ENCODE results near the gene CPE. TPM values are rescaled to one million over a fixed set of nuclear protein-coding genes. Genes with fewer than 3 reads are reported as not detected.

Gene CPE
- total RNA-seq, 1 donor from 2014 or later: 103 TPM

DNA sequence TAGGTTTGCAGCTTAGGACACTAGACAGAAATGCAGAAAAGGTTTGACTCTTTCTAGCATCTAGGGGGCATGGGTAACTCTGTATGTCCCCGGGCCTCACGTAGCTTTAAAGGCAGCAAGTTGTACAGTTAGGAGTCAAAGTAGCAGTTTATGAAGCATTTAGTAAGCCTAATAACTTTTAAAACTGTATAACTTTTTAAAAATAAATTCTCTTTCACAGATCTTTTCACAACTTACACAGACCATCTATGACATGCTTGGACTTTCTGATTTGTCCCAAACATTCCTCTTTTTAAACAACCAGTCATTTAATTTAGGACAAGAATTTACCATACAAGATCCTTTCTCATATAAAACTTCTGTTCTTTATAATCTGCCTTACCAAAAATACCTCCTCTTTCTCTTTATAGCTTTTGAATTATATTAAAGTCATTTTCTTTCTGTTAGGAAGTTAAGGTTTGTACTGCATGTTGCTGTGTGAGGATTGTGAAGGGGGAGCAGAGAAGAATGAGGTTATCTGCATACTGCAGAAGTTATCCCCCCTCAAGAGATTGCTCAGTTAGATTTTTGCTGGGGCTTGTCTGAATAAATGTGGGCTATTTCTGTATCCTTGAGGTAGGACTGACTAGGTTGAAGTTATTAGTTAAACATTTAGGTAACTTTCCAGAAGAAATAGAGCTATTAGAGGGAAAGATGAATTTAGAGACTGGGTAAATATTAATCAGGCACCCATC, 94.3 kb downstream of the CPE start:
- Histone ChIP-seq H3K27ac (no peak overlapping the region), H3K36me3 (no peaks in the 10 kb centered on the region), H3K4me3 (no peak overlapping the region), H3K4me1 (peaks cover 6% of the 10 kb centered on the region), H3K27me3 (no peaks in the 10 kb centered on the region), H3K9me3 (peaks cover 8% of the 10 kb centered on the region)
- TF ChIP-seq POLR2A (IDR thresholded peaks at IDR 0.05) (no peak), POLR2AphosphoS5 (IDR thresholded peaks at IDR 0.05; ENCODE audit: insufficient read depth in 1 of 2, low read depth in 1 of 2) (no peak)
- TF ChIP-seq, protein P1, sequence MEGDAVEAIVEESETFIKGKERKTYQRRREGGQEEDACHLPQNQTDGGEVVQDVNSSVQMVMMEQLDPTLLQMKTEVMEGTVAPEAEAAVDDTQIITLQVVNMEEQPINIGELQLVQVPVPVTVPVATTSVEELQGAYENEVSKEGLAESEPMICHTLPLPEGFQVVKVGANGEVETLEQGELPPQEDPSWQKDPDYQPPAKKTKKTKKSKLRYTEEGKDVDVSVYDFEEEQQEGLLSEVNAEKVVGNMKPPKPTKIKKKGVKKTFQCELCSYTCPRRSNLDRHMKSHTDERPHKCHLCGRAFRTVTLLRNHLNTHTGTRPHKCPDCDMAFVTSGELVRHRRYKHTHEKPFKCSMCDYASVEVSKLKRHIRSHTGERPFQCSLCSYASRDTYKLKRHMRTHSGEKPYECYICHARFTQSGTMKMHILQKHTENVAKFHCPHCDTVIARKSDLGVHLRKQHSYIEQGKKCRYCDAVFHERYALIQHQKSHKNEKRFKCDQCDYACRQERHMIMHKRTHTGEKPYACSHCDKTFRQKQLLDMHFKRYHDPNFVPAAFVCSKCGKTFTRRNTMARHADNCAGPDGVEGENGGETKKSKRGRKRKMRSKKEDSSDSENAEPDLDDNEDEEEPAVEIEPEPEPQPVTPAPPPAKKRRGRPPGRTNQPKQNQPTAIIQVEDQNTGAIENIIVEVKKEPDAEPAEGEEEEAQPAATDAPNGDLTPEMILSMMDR (IDR thresholded peaks at IDR 0.05): no peak
- no peak for DNase-seq (ENCODE audit: extremely low spot score in 2 of 2)
- intact Hi-C loops (cut with DNase I): no loop called here

DNA sequence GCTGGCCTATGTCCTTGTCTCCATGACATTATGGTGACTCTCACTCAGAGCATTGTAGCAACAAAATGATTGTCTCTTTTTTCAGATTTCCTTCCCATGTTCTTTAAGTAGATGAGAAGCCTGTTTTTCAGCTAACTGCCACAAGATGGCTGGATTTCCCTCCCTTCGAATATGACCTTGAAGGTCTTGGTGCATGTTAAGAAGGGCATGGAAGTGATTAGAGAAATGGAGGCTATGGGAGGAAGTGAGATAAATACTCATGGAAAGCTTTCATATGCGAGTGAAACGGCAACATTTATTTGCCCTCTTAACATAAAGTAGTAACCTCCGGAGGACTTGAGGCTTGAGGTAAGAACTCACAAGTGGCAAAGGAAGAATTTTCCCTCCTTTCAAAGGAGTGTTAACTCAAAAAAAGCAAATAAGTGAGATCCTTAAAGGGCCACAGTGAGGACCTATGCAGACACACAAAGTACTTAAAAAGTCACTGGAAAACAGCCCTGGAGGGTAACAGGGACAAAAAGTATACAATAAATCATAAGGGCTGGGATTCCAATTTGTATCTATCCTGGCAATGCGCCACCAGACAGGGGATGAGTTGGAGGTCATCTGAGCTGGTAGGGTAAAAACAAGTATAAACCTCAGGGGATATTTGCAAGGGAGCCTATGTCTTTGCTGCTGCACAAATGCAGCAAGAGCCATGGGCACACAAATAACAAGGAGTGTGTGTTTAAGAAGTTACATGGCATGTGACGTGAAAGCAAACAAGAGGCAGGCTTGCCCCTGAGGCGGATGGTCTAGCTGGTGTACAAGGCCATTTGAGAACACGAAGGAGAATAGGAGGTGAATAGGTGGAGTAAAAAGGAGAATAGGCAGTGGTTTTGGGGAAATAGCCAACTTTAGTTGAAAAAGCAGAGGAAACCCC, 96.2 kb downstream of the CPE start:
- peaks cover 6% of the 10 kb centered on the region for H3K4me1 ChIP-seq
- TF ChIP-seq POLR2AphosphoS5 (IDR thresholded peaks at IDR 0.05; ENCODE audit: insufficient read depth in 1 of 2, low read depth in 1 of 2): no peak
- TF ChIP-seq POLR2A (IDR thresholded peaks at IDR 0.05): no peak
- TF ChIP-seq, protein P1 (IDR thresholded peaks at IDR 0.05): no peak
- intact Hi-C loops (cut with DNase I): no loop called here
- no peak for DNase-seq (ENCODE audit: extremely low spot score in 2 of 2)
- H3K36me3 ChIP-seq: no peaks in the 10 kb centered on the region
- H3K27ac ChIP-seq: no peak overlapping the region
- no peaks in the 10 kb centered on the region for H3K27me3 ChIP-seq
- peaks cover 8% of the 10 kb centered on the region for H3K9me3 ChIP-seq
- H3K4me3 ChIP-seq: no peak overlapping the region

DNA sequence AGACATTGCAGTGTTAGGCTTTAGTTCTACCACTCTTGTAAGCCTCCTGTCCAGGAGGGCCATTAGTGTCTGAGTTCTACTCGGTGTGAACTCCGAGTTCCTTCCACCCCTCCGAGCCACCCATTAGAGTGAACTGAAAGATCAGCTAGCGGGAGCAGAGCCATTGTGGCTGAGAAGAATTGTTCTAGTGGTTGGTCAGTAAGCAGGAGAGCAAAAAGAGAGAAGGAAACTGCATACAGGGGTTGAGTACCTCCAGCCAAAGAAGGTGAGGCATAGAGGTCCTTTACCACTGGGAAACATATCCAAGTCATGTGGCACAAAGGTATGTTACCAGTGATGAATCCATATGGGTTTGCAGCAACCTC, 96.9 kb downstream of the CPE start:
- no peak overlapping the region for H3K27ac ChIP-seq
- peaks cover 8% of the 10 kb centered on the region for H3K9me3 ChIP-seq
- TF ChIP-seq POLR2A (IDR thresholded peaks at IDR 0.05): no peak
- TF ChIP-seq POLR2AphosphoS5 (IDR thresholded peaks at IDR 0.05; ENCODE audit: insufficient read depth in 1 of 2, low read depth in 1 of 2): no peak
- TF ChIP-seq, protein P1 (IDR thresholded peaks at IDR 0.05): no peak
- DNase-seq (ENCODE audit: extremely low spot score in 2 of 2): no peak
- intact Hi-C loops (cut with DNase I): no loop called here
- no peaks in the 10 kb centered on the region for H3K36me3 ChIP-seq
- peaks cover 6% of the 10 kb centered on the region for H3K4me1 ChIP-seq
- no peak overlapping the region for H3K4me3 ChIP-seq
- H3K27me3 ChIP-seq: no peaks in the 10 kb centered on the region

DNA sequence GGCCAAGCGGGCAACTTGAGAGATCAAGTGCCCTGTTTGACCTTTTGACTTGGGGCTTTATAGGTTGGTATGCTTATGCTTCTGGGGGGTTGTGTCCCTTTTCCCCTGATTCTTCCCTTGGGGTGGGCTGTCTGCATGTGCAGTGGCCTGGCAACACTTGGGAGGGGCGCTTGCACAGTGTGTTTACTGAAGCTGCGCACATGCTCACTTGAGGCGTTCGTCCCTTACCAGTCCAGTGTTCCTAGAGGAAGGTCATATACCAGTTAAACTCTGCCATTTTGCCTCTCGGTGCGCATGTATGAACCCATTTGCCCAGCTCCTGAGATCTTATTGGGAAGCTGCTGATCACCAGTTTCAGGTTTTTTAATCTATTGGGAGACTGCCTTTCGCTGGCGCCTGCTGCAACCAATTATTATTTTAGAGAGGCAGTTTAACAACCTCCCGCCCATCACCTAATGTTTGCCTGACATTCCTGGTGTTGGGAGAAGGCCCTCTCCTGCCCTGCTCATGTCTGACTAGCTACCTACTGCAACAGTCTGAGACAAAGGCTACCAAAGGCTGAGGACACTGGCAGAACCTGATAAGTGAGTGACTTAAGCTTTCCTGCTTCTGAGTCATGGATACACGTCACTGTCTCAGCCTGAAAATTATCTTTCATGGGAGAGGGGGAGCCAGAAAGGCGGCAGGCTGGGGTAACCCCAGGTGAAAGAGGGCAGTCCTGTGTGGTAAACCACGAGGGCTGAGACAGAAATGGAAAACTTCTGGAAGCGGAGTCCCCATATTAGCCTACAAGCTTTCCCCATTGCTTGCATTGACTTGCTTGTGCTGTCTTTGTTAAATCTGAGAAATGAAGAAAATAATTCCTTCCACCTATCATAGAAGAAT, 97.6 kb downstream of the CPE start:
- Histone ChIP-seq H3K36me3 (no peaks in the 10 kb centered on the region), H3K9me3 (peaks cover 8% of the 10 kb centered on the region), H3K27me3 (no peaks in the 10 kb centered on the region), H3K27ac (no peak overlapping the region), H3K4me1 (peaks cover 6% of the 10 kb centered on the region), H3K4me3 (no peak overlapping the region)
- intact Hi-C loops (cut with DNase I): no loop called here
- TF ChIP-seq, protein P1 (IDR thresholded peaks at IDR 0.05): no peak
- TF ChIP-seq POLR2AphosphoS5 (IDR thresholded peaks at IDR 0.05; ENCODE audit: insufficient read depth in 1 of 2, low read depth in 1 of 2): peak in 1 of 2 donors; percentile 62
- DNase-seq (ENCODE audit: extremely low spot score in 2 of 2): no peak

All from vagina (tissue), 2 donors.